NCI-H187 treated with DMSO at 0.1 percent for 48 hours (cell line): ENCODE data around the gene ZNF821.
A peak's percentile ranks its signal among the peaks of the same experiment; 100 is the strongest.
"Not testable (repeated sequence)": the region's sequence is repeated elsewhere in the genome, so short reads cannot be mapped to it uniquely, and the experiment has no call there.

ENCODE experiments used
- DNase-seq: peaks from one replicate; lab custom pipeline; 2025; lab: John Stamatoyannopoulos, UW

The ZNF821 gene

GRCh38 chr16:71902656-71903365, 18.8 kb upstream of the ZNF821 start:
- DNase-seq, result no peak

- no peak for DNase-seq
These were observed 15.2 kb upstream of the ZNF821 start for GRCh38 chr16:71899171-71899570.

GRCh38 chr16:71896764-71897368, 12.9 kb upstream of the ZNF821 start:
- no peak for DNase-seq

- no peak for DNase-seq
These were observed 11.8 kb upstream of the ZNF821 start for GRCh38 chr16:71895679-71896365.

- DNase-seq, result peak; percentile 53
These were observed 11.1 kb upstream of the ZNF821 start, which contains the start of gene IST1 for GRCh38 chr16:71894921-71895678. TSS of gene IST1 (plus strand) at chr16:71895531. CDS start at chr16:71915641, 20,110 bp downstream.

GRCh38 chr16:71894229-71894920, 10.4 kb upstream of the ZNF821 start:
- DNase-seq, result no peak

- DNase-seq, result no peak
These were observed 9.9 kb upstream of the ZNF821 start for GRCh38 chr16:71893888-71894228.

- no peak for DNase-seq
These were observed 5.2 kb upstream of the ZNF821 start for GRCh38 chr16:71889147-71889546.

GRCh38 chr16:71885261-71885650, 1.3 kb upstream of the ZNF821 start:
- DNase-seq, result no peak

GRCh38 chr16:71883168-71883848, 674 bp downstream of the ZNF821 start:
- no peak for DNase-seq

- no peak for DNase-seq
These were observed 1.3 kb downstream of the ZNF821 start for GRCh38 chr16:71882505-71883167.

GRCh38 chr16:71880176-71880575, 3.8 kb downstream of the ZNF821 start:
- no peak for DNase-seq

- DNase-seq, result no peak
These were observed 5.1 kb downstream of the ZNF821 start for GRCh38 chr16:71878911-71879310.

- no peak for DNase-seq
These were observed 10.8 kb downstream of the ZNF821 start for GRCh38 chr16:71873199-71873598.

- no peak for DNase-seq
These were observed 13.2 kb downstream of the ZNF821 start for GRCh38 chr16:71870818-71871217.

- no peak for DNase-seq
These were observed 14.9 kb downstream of the ZNF821 start for GRCh38 chr16:71869089-71869488.

- no peak for DNase-seq
These were observed 16.0 kb downstream of the ZNF821 start for GRCh38 chr16:71867939-71868338.

- DNase-seq, result not testable (repeated sequence)
These were observed 16.8 kb downstream of the ZNF821 start for GRCh38 chr16:71867175-71867574.

- DNase-seq, result no peak
These were observed 18.7 kb downstream of the ZNF821 start for GRCh38 chr16:71865173-71865863.

- no peak for DNase-seq
These were observed 20.0 kb downstream of the ZNF821 start for GRCh38 chr16:71863995-71864394.
